K562 (cell line): ENCODE measurements around the gene VWC2L. TPM values are rescaled to one million over a fixed set of nuclear protein-coding genes. Genes with fewer than 3 reads are reported as not detected.

ENCODE experiments used
- ATAC-seq: fragments of 200-7000 bp; cut with Tn5 transposase; 3 replicates; pipeline ENCODE4 v1.9.1; 2020; ENCODE audit warnings: moderate library complexity
- BruUV-seq: library from RNA; stranded (reverse); fragments of 400-500 nt; replicated peaks from 2 replicates; lab custom pipeline; 2021; lab: Mats Ljungman, UMichigan
- CTCF ChIA-PET: fragments of 300-600 bp; formaldehyde crosslinking; extraction: SDS; loops from one replicate; lab custom pipeline; 2021; ENCODE audit warnings: low intra/inter-chr PET ratio; lab: Yijun Ruan, JAX
- POLR2A ChIA-PET: fragments of 300-600, 350-650 bp; sonication (Branson Sonifier 250); formaldehyde crosslinking; extraction: SDS; loops from one replicate; lab custom pipeline; 2021; ENCODE audit warnings: antibody characterized with exemption, inconsistent platforms; lab: Yijun Ruan, JAX
- DNase-seq, 4 experiments: peaks; one replicate each; pipeline versions ENCODE4 v3.0.0 to v3.0.0-alpha.2; 2011 to 2018; ENCODE audit warnings: low spot score in 3 of 4, mixed read lengths in 3 of 4; ENCODE audit errors: extremely low read depth in 1 of 4
- FAIRE-seq: peaks from 2 replicates; lab custom pipeline; 2011; peaks lifted over from hg19 to GRCh38; lab: Jason Lieb, UNC
- H2AFZ ChIP-seq: 2 replicates; pipeline ENCODE4 v1.6.0; 2011; ENCODE audit warnings: low read depth, low read length, control low read depth, inconsistent platforms
- H3K27ac ChIP-seq: fragments of 200-600 bp; 3 replicates; pipeline ENCODE4 v1.8.0; 2011; ENCODE audit warnings: low read depth, mild to moderate bottlenecking, control low read depth, inconsistent platforms, low read length, moderate library complexity, mixed read lengths; ENCODE audit errors: extremely low read depth
- H3K27me3 ChIP-seq, 2 experiments: fragments of 300-600 bp in 1 of 2; 2 replicates in 1 of 2; 3 replicates in 1 of 2; pipeline versions ENCODE4 v1.6.0 to v1.8.0; 2011; ENCODE audit warnings: inconsistent platforms in 2 of 2, low read length in 2 of 2, mild to moderate bottlenecking in 1 of 2, mixed read lengths in 1 of 2, moderate library complexity in 1 of 2; ENCODE audit not compliant: control insufficient read depth in 2 of 2, insufficient read depth in 2 of 2
- H3K36me3 ChIP-seq: fragments of 300-600 bp; 3 replicates; pipeline ENCODE4 v1.8.0; 2011; ENCODE audit warnings: mild to moderate bottlenecking, low read length, inconsistent platforms; ENCODE audit not compliant: control insufficient read depth, insufficient read depth
- H3K4me1 ChIP-seq, 2 experiments: fragments of 200-600 bp in 1 of 2; replicated peaks in 1 of 2; 2 replicates in 1 of 2; 3 replicates in 1 of 2; pipeline versions ENCODE4 v1.5.1 to v1.8.0; 2011; ENCODE audit warnings: inconsistent platforms in 2 of 2, low read length in 2 of 2, mild to moderate bottlenecking in 1 of 2, mixed read lengths in 1 of 2, moderate library complexity in 1 of 2; ENCODE audit not compliant: control insufficient read depth in 2 of 2, insufficient read depth in 2 of 2
- H3K4me2 ChIP-seq: 2 replicates; pipeline ENCODE4 v1.6.1; 2011; ENCODE audit warnings: low read length, control low read depth, inconsistent platforms, mixed read lengths; ENCODE audit not compliant: insufficient read depth
- H3K4me3 ChIP-seq: fragments of 200-600 bp; sonication (generic), shearing (Covaris generic); 2 replicates; pipeline ENCODE4 v1.5.1; 2016; ENCODE audit warnings: control low read depth, inconsistent platforms
- H3K79me2 ChIP-seq: fragments of 200-600 bp; 3 replicates; pipeline ENCODE4 v1.8.0; 2011; ENCODE audit warnings: low read length, inconsistent platforms; ENCODE audit not compliant: control insufficient read depth, insufficient read depth
- H3K9ac ChIP-seq, 2 experiments: 2 replicates each; pipeline versions ENCODE4 v1.6.0 to v1.6.1; 2011; ENCODE audit warnings: low read depth in 2 of 2, low read length in 2 of 2, control low read depth in 1 of 2, inconsistent platforms in 1 of 2, mild to moderate bottlenecking in 1 of 2, mixed read lengths in 1 of 2; ENCODE audit not compliant: insufficient read depth in 1 of 2
- H3K9me1 ChIP-seq: one replicate; pipeline ENCODE4 v1.6.0; 2011; ENCODE audit warnings: inconsistent platforms, mild to moderate bottlenecking, low read length, moderate library complexity; ENCODE audit not compliant: control insufficient read depth, insufficient read depth
- H3K9me3 ChIP-seq: replicated peaks from 2 replicates; pipeline ENCODE4 v1.5.1; 2011; ENCODE audit warnings: low read depth, low read length, inconsistent platforms; ENCODE audit not compliant: control insufficient read depth, insufficient read depth
- H4K20me1 ChIP-seq: replicated peaks from 2 replicates; pipeline ENCODE4 v1.6.1; 2011; ENCODE audit warnings: low read length, inconsistent platforms, mixed read lengths; ENCODE audit not compliant: control insufficient read depth, insufficient read depth
- CBFA2T3 ChIP-seq: fragments of 450-650 bp; IDR thresholded peaks from 2 replicates; pipeline ENCODE4 v1.6.1; 2017
- EHMT2 ChIP-seq: fragments of 450-650 bp; IDR thresholded peaks from 2 replicates; pipeline ENCODE4 v1.6.1; 2018; ENCODE audit warnings: antibody characterized with exemption
- EWSR1 ChIP-seq: fragments of 450-650 bp; IDR thresholded peaks from 2 replicates; pipeline ENCODE4 v1.6.1; 2018; ENCODE audit warnings: borderline replicate concordance, mild to moderate bottlenecking, low read depth, moderate library complexity; ENCODE audit not compliant: partially characterized antibody
- HDAC6 ChIP-seq: IDR thresholded peaks from 2 replicates; pipeline ENCODE4 v1.6.1; 2012; ENCODE audit warnings: low read depth, mild to moderate bottlenecking, control low read depth, inconsistent platforms, low read length, moderate library complexity
- NR3C1 ChIP-seq: sonication (generic); formaldehyde crosslinking; IDR thresholded peaks from 2 replicates; pipeline ENCODE4 v1.8.1; 2022; ENCODE audit warnings: missing genetic modification reagents
- SMARCA4 ChIP-seq: fragments of 450-650 bp; IDR thresholded peaks from 2 replicates; pipeline ENCODE4 v1.6.1; 2016
- TCF7L2 ChIP-seq: fragments of 150-350 bp; IDR thresholded peaks from 2 replicates; pipeline ENCODE4 v1.6.1; 2016; ENCODE audit warnings: low read depth, mild to moderate bottlenecking, low read length, moderate library complexity
- TFAM ChIP-seq: fragments of 250-450 bp; sonication (Bioruptor Pico); conservative IDR thresholded peaks from 2 replicates; pipeline ENCODE4 v1.5.0; 2021; ENCODE audit warnings: mild to moderate bottlenecking, moderate library complexity
- ZC3H8 ChIP-seq: fragments of 450-650 bp; IDR thresholded peaks from 2 replicates; pipeline ENCODE4 v1.6.1; 2017
- ZNF584 ChIP-seq: fragments of 200-800 bp; sonication (Bioruptor generic); IDR thresholded peaks from 2 replicates; pipeline ENCODE4 v1.6.1; 2016; ENCODE audit warnings: low read depth, mild to moderate bottlenecking, missing genetic modification characterization, missing compliant biosample characterization
- WGBS: fragments of 100-300 bp; shearing (Covaris generic); methylation state at CpG from one replicate; pipeline ENCODE4 v1.1.6; 2016; ENCODE audit warnings: low coverage, mixed read lengths; ENCODE audit not compliant: insufficient coverage; ENCODE audit errors: missing lambda C conversion rate; 5-methylcytosine and 5-hydroxymethylcytosine counted together
- in situ Hi-C: fragments of 300-500 bp; cut with MboI; formaldehyde crosslinking; loops from 4 replicates; pipeline ENCODE4 v1.15.0; 2018; ENCODE audit warnings: inconsistent platforms, mixed read lengths
- intact Hi-C: fragments of 100-400 bp; cut with micrococcal nuclease; formaldehyde crosslinking; loops from 2 replicates; pipeline ENCODE4 v1.14.2; 2022
- polyA plus RNA-seq, 8 experiments: library from polyadenylated mRNA; depleted of rRNA in 4 of 8; stranded (reverse) in 5 of 8; unstranded in 3 of 8; fragments of >200 nt; fragmentation: Nextera tagmentation in 2 of 8; fragmentation: Illumina TruSeq in 1 of 8; extraction: Ambion mirVana in 2 of 8; extraction: Trizol in 1 of 8; gene quantifications; 2 replicates each; pipeline versions ENCODE4 v1.2.1 to v1.2.3, GENCODE V29; 2011 to 2014; ENCODE audit warnings: inconsistent platforms in 1 of 8, missing spikeins in 1 of 8
- total RNA-seq, 7 experiments: library from RNA; depleted of rRNA in 6 of 7; stranded (reverse); fragments of >200 nt in 6 of 7; fragmentation: Illumina TruSeq in 2 of 7; extraction: Trizol in 2 of 7; gene quantifications; 2 replicates each; pipeline versions ENCODE4 v1.2.1 to v1.2.3, GENCODE V29; 2011 to 2021; ENCODE audit warnings: low replicate concordance in 1 of 7
- TF ChIP-seq, protein P1 (sequence below): fragments of 450-650 bp; IDR thresholded peaks from 2 replicates; pipeline ENCODE4 v1.6.1; 2016; ENCODE audit warnings: antibody characterized with exemption
- TF ChIP-seq, protein P2 (sequence below): sonication (generic); formaldehyde crosslinking; IDR thresholded peaks from 2 replicates; pipeline ENCODE4 v1.8.0; 2022; ENCODE audit warnings: mild to moderate bottlenecking, low read depth, missing genetic modification reagents
- TF ChIP-seq, protein P3 (sequence below): sonication (generic); formaldehyde crosslinking; IDR thresholded peaks from 2 replicates; pipeline ENCODE4 v1.8.1; 2023; ENCODE audit warnings: mild to moderate bottlenecking, missing genetic modification reagents
- TF ChIP-seq, protein P4 (sequence below), 2 experiments: fragments of 150-350 bp in 1 of 2; IDR thresholded peaks; 2 replicates each; pipeline ENCODE4 v1.6.1; 2012 to 2016; ENCODE audit warnings: low read depth in 2 of 2, low read length in 2 of 2, mild to moderate bottlenecking in 1 of 2, moderate library complexity in 1 of 2

Gene VWC2L
- total and polyA plus RNA-seq, 9 of the 15 experiments (the other 6 are each of a cell fraction or from before 2014, with no cell fraction given) = not detected

DNA sequence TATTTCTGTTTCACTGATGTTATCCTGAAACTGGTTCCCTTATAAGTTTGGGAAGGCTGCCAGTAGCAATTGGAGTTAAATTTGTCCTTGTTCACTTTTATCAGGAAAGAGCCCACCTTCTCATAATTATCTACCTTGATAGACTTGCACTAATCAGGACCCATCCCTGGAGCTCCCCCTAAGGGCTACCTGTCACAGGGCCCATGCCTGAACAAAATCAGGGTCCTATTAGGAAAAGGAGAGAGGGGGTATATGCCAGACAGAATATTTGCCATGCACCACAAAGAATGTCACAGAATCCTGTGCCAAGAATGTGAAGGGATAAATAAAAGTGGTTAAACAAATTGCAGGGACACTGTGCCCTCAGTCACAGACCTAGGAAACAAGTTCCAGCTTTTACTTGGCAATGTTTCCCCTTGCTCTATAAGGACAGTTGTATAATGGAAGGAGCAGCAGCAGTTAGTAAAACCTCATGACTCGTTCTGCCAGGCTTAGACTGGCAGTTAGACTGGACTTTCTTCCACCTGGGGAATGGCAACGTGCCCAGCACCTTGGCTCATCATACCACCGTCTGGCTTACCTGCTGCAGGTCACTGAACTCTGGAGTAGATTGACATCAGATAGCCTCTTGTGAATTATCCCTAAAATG is 32.3 kb upstream of the VWC2L start:
- Histone ChIP-seq H3K79me2 (no peaks in the 10 kb centered on the region), H3K27ac (no peak overlapping the region), H3K4me3 (no peak overlapping the region), H3K9me1 (no peaks in the 10 kb centered on the region), H3K4me1 (no peaks in the 10 kb centered on the region), H4K20me1 (no peaks in the 10 kb centered on the region), H3K27me3 (no peaks in the 10 kb centered on the region), H3K36me3 (no peaks in the 10 kb centered on the region), H2AFZ (no peak overlapping the region), H3K9me3 (no peaks in the 10 kb centered on the region), H3K4me2 (no peak overlapping the region), H3K9ac (no peak overlapping the region)
- FAIRE-seq (no peak), DNase-seq (no peak), ATAC-seq (no peak)
- in situ Hi-C loops (no loop called here), intact Hi-C loops (no loop called here)
- no TSS peak for BruUV-seq
- 0% methylated on average over 3 of the region's 3 CpGs for WGBS
- CTCF ChIA-PET = no interaction called here
- POLR2A ChIA-PET = no interaction called here
- TF ChIP-seq ZC3H8 (no peak), HDAC6 (no peak), TFAM (CRISPR knock-in tag) (no peak), EWSR1 (no peak), SMARCA4 (no peak), EHMT2 (no peak), ZNF584 (no peak), NR3C1 (no peak), CBFA2T3 (no peak), TCF7L2 (no peak)
- TF ChIP-seq, protein P1, sequence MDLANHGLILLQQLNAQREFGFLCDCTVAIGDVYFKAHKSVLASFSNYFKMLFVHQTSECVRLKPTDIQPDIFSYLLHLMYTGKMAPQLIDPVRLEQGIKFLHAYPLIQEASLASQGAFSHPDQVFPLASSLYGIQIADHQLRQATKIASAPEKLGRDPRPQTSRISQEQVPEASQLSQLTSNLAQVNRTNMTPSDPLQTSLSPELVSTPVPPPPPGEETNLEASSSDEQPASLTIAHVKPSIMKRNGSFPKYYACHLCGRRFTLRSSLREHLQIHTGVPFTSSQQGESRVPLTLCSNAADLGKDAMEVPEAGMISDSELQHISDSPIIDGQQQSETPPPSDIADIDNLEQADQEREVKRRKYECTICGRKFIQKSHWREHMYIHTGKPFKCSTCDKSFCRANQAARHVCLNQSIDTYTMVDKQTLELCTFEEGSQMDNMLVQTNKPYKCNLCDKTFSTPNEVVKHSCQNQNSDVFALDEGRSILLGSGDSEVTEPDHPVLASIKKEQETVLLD = no peak
- TF ChIP-seq, protein P2, sequence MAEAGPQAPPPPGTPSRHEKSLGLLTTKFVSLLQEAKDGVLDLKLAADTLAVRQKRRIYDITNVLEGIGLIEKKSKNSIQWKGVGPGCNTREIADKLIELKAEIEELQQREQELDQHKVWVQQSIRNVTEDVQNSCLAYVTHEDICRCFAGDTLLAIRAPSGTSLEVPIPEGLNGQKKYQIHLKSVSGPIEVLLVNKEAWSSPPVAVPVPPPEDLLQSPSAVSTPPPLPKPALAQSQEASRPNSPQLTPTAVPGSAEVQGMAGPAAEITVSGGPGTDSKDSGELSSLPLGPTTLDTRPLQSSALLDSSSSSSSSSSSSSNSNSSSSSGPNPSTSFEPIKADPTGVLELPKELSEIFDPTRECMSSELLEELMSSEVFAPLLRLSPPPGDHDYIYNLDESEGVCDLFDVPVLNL (CRISPR knock-in tag) = no peak
- TF ChIP-seq, protein P3, sequence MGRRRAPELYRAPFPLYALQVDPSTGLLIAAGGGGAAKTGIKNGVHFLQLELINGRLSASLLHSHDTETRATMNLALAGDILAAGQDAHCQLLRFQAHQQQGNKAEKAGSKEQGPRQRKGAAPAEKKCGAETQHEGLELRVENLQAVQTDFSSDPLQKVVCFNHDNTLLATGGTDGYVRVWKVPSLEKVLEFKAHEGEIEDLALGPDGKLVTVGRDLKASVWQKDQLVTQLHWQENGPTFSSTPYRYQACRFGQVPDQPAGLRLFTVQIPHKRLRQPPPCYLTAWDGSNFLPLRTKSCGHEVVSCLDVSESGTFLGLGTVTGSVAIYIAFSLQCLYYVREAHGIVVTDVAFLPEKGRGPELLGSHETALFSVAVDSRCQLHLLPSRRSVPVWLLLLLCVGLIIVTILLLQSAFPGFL (CRISPR knock-in tag) = no peak
- TF ChIP-seq, protein P4, sequence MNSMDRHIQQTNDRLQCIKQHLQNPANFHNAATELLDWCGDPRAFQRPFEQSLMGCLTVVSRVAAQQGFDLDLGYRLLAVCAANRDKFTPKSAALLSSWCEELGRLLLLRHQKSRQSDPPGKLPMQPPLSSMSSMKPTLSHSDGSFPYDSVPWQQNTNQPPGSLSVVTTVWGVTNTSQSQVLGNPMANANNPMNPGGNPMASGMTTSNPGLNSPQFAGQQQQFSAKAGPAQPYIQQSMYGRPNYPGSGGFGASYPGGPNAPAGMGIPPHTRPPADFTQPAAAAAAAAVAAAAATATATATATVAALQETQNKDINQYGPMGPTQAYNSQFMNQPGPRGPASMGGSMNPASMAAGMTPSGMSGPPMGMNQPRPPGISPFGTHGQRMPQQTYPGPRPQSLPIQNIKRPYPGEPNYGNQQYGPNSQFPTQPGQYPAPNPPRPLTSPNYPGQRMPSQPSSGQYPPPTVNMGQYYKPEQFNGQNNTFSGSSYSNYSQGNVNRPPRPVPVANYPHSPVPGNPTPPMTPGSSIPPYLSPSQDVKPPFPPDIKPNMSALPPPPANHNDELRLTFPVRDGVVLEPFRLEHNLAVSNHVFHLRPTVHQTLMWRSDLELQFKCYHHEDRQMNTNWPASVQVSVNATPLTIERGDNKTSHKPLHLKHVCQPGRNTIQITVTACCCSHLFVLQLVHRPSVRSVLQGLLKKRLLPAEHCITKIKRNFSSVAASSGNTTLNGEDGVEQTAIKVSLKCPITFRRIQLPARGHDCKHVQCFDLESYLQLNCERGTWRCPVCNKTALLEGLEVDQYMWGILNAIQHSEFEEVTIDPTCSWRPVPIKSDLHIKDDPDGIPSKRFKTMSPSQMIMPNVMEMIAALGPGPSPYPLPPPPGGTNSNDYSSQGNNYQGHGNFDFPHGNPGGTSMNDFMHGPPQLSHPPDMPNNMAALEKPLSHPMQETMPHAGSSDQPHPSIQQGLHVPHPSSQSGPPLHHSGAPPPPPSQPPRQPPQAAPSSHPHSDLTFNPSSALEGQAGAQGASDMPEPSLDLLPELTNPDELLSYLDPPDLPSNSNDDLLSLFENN (IDR thresholded peaks at IDR 0.05; ENCODE audit: low read depth in 2 of 2, low read length in 2 of 2) = no peak
